ENCODE results near the gene NME9. TPM values are rescaled to one million over a fixed set of nuclear protein-coding genes. Genes with fewer than 3 reads are reported as not detected.

NME9 gene
- total RNA-seq, 1 donor from 2014 or later = not detected

DNA sequence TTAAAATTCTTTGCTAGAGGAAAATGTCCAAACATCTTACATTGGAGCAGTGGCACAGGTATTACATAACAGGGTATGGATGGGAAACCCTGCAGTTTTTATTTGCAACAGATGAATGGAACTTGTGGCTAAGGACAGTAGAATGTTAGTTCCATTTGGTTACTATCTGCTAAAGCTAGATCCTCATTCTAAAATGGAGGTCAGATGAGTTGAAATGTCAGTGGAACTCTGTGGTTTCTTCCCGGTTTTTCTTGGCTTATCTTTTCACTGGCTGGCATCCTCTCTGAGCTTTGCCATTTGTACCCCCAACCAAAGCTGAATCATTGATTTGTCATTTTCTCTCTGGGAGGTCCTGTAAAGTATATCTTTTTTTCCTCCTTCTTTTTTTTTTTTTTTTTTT lies 73.6 kb downstream of the NME9 start:
- H3K27me3 Mint-ChIP-seq (ENCODE audit: low read depth) = no peaks in the 10 kb centered on the region
- TF ChIP-seq, protein P1, sequence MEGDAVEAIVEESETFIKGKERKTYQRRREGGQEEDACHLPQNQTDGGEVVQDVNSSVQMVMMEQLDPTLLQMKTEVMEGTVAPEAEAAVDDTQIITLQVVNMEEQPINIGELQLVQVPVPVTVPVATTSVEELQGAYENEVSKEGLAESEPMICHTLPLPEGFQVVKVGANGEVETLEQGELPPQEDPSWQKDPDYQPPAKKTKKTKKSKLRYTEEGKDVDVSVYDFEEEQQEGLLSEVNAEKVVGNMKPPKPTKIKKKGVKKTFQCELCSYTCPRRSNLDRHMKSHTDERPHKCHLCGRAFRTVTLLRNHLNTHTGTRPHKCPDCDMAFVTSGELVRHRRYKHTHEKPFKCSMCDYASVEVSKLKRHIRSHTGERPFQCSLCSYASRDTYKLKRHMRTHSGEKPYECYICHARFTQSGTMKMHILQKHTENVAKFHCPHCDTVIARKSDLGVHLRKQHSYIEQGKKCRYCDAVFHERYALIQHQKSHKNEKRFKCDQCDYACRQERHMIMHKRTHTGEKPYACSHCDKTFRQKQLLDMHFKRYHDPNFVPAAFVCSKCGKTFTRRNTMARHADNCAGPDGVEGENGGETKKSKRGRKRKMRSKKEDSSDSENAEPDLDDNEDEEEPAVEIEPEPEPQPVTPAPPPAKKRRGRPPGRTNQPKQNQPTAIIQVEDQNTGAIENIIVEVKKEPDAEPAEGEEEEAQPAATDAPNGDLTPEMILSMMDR (IDR thresholded peaks at IDR 0.05) = no peak
- H3K9me3 Mint-ChIP-seq (ENCODE audit: low read depth) = no peaks in the 10 kb centered on the region
- DNase-seq (ENCODE audit: low spot score) = no peak
- no peaks in the 10 kb centered on the region for H3K4me1 Mint-ChIP-seq (ENCODE audit: low read depth)
- H3K27ac Mint-ChIP-seq (ENCODE audit: unreplicated experiment) = no peak overlapping the region
- peaks cover 5% of the 10 kb centered on the region for H3K36me3 Mint-ChIP-seq (ENCODE audit: low read depth)
- H3K4me3 Mint-ChIP-seq (ENCODE audit: unreplicated experiment) = no peak overlapping the region

DNA sequence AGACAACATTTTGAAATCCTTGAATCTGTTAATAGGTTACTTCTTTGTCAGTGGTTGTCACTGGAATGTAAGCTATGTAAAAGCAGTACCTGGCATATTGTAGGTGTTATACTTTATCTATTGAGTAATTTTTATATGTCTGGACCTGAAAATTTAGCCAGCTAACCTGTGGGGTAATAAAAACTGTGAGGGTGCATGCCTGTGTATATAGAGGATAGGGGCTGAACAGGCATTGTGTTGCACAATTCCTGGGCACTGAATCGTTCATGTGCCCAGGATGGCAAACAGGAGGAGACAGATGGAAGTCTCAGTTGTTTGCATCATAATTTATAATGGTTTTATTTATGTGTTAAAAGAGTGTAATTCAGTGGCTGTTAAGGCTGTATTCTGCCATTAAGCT lies 75.4 kb downstream of the NME9 start:
- no peaks in the 10 kb centered on the region for H3K4me1 Mint-ChIP-seq (ENCODE audit: low read depth)
- no peaks in the 10 kb centered on the region for H3K27me3 Mint-ChIP-seq (ENCODE audit: low read depth)

DNA sequence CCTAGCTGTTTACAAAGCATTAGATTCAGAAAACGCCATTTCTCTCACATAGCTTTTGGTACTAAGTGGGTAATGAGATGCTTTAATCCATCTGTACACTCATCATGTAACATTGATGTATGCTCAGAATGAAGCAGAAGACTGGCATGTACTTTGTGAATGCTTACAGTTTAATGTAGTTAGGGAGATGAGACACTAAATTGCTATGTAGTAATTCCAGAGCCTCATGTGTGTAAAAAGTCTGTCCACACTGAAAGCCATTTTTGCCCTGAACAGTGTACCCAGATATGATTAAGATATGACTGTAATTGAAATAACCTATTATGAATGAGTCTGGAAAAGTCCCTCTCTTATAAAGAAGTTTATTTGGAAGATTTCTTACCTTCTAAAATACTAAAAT lies 76.0 kb downstream of the NME9 start:
- Mint-ChIP-seq H3K9me3 (ENCODE audit: low read depth) (no peaks in the 10 kb centered on the region), H3K4me3 (ENCODE audit: unreplicated experiment) (no peak overlapping the region), H3K27me3 (ENCODE audit: low read depth) (no peaks in the 10 kb centered on the region), H3K4me1 (ENCODE audit: low read depth) (no peaks in the 10 kb centered on the region), H3K36me3 (ENCODE audit: low read depth) (peaks cover 5% of the 10 kb centered on the region), H3K27ac (ENCODE audit: unreplicated experiment) (no peak overlapping the region)
- no peak for DNase-seq (ENCODE audit: low spot score)
- TF ChIP-seq, protein P1 (IDR thresholded peaks at IDR 0.05) = no peak

More for the DNA sequence above, 75.4 kb downstream of the NME9 start:
- TF ChIP-seq, protein P1 (IDR thresholded peaks at IDR 0.05) = no peak
- Mint-ChIP-seq H3K9me3 (ENCODE audit: low read depth) (no peaks in the 10 kb centered on the region), H3K4me3 (ENCODE audit: unreplicated experiment) (no peak overlapping the region), H3K36me3 (ENCODE audit: low read depth) (peaks cover 7% of the 10 kb centered on the region), H3K27ac (ENCODE audit: unreplicated experiment) (no peak overlapping the region)
- no peak for DNase-seq (ENCODE audit: low spot score)

Other genes with a start within 250 kb of the NME9 start
- 23.0 to 42.1 TPM (median 25.5 TPM) in 3 replicates for gene DZIP1L, start 214.2 kb downstream of the NME9 start, total RNA-seq
- gene A4GNT, start 197.5 kb downstream of the NME9 start, total RNA-seq = not detected in 3 replicates
- 13.2 to 16.2 TPM (median 14.9 TPM) in 3 replicates for gene DBR1, start 154.9 kb downstream of the NME9 start, total RNA-seq
- 34.2 to 45.2 TPM (median 40.6 TPM) in 3 replicates for gene ARMC8, start 142.6 kb downstream of the NME9 start, total RNA-seq
- gene MRAS, start 18.7 kb upstream of the NME9 start, total RNA-seq = 64.6 to 75.8 TPM (median 68.4 TPM) in 3 replicates
- gene ESYT3, start 104.8 kb upstream of the NME9 start, total RNA-seq = 0.39 to 0.70 TPM (median 0.54 TPM) in 3 replicates